Activated naive CD8-positive, alpha-beta T cell treated with anti-CD3 and anti-CD28 coated beads, Interleukin-2, amount 50 U/mL, for 24 hours (primary cell): ENCODE results near the gene ENOX1.

ENCODE experiments used
- ATAC-seq: fragments of 150-1000 bp; cut with Tn5 transposase; one replicate; pipeline ENCODE4 v1.10.0; 2021
- DNase-seq: peaks from one replicate; pipeline ENCODE4 v3.0.0; 2021
- H3K27ac Mint-ChIP-seq: one replicate; pipeline ENCODE4 v1.8.0; 2021; ENCODE audit warnings: mild to moderate bottlenecking, mixed read lengths
- H3K27me3 Mint-ChIP-seq: one replicate; pipeline ENCODE4 v1.8.0; 2021; ENCODE audit warnings: mixed read lengths
- H3K36me3 Mint-ChIP-seq: one replicate; pipeline ENCODE4 v1.8.0; 2021; ENCODE audit warnings: low read depth, mixed read lengths
- H3K4me1 Mint-ChIP-seq: one replicate; pipeline ENCODE4 v1.8.0; 2021; ENCODE audit warnings: mixed read lengths
- H3K4me3 Mint-ChIP-seq: one replicate; pipeline ENCODE4 v1.8.0; 2021; ENCODE audit warnings: mild to moderate bottlenecking, moderate library complexity, mixed read lengths
- H3K9me3 Mint-ChIP-seq: one replicate; pipeline ENCODE4 v1.8.0; 2021; ENCODE audit warnings: mixed read lengths

Gene ENOX1

GRCh38 chr13:43744261-43745031 lies 42.3 kb downstream of the ENOX1 start:
- no peak for DNase-seq
- Mint-ChIP-seq H3K27me3 (peaks cover 11% of the 10 kb centered on the region), H3K4me3 (no peak overlapping the region), H3K9me3 (no peaks in the 10 kb centered on the region), H3K36me3 (no peaks in the 10 kb centered on the region), H3K27ac (no peak overlapping the region), H3K4me1 (no peaks in the 10 kb centered on the region)
- ATAC-seq, result no peak

- no peak for ATAC-seq
- Mint-ChIP-seq H3K36me3 (no peaks in the 10 kb centered on the region), H3K27ac (no peak overlapping the region), H3K4me3 (no peak overlapping the region), H3K4me1 (no peaks in the 10 kb centered on the region), H3K27me3 (peaks cover 11% of the 10 kb centered on the region), H3K9me3 (no peaks in the 10 kb centered on the region)
- no peak for DNase-seq
These were observed 43.9 kb downstream of the ENOX1 start for GRCh38 chr13:43742911-43743310.

GRCh38 chr13:43737392-43737923 lies 49.3 kb downstream of the ENOX1 start:
- no peaks in the 10 kb centered on the region for H3K9me3 Mint-ChIP-seq
- ATAC-seq (no peak), DNase-seq (no peak)
- H3K4me3 Mint-ChIP-seq, result no peak overlapping the region
- no peaks in the 10 kb centered on the region for H3K4me1 Mint-ChIP-seq
- peaks cover 3% of the 10 kb centered on the region for H3K27me3 Mint-ChIP-seq
- H3K27ac Mint-ChIP-seq, result no peak overlapping the region
- H3K36me3 Mint-ChIP-seq, result no peaks in the 10 kb centered on the region

GRCh38 chr13:43732726-43733125 lies 54.0 kb downstream of the ENOX1 start:
- H3K27me3 Mint-ChIP-seq, result peaks cover 6% of the 10 kb centered on the region
- DNase-seq, result no peak
- H3K9me3 Mint-ChIP-seq, result no peaks in the 10 kb centered on the region
- H3K4me1 Mint-ChIP-seq, result no peaks in the 10 kb centered on the region
- H3K27ac Mint-ChIP-seq, result no peak overlapping the region
- no peak for ATAC-seq
- no peaks in the 10 kb centered on the region for H3K36me3 Mint-ChIP-seq
- no peak overlapping the region for H3K4me3 Mint-ChIP-seq

- H3K27me3 Mint-ChIP-seq, result peaks cover 6% of the 10 kb centered on the region
- no peak overlapping the region for H3K27ac Mint-ChIP-seq
- no peak for DNase-seq
- H3K9me3 Mint-ChIP-seq, result no peaks in the 10 kb centered on the region
- H3K36me3 Mint-ChIP-seq, result no peaks in the 10 kb centered on the region
- no peak overlapping the region for H3K4me3 Mint-ChIP-seq
- no peak for ATAC-seq
- H3K4me1 Mint-ChIP-seq, result no peaks in the 10 kb centered on the region
These were observed 55.5 kb downstream of the ENOX1 start for GRCh38 chr13:43731296-43731695.

GRCh38 chr13:43730642-43731041 lies 56.1 kb downstream of the ENOX1 start:
- peaks cover 6% of the 10 kb centered on the region for H3K27me3 Mint-ChIP-seq
- no peaks in the 10 kb centered on the region for H3K4me1 Mint-ChIP-seq
- no peak overlapping the region for H3K4me3 Mint-ChIP-seq
- DNase-seq (no peak), ATAC-seq (no peak)
- H3K9me3 Mint-ChIP-seq, result no peaks in the 10 kb centered on the region
- H3K27ac Mint-ChIP-seq, result no peak overlapping the region
- H3K36me3 Mint-ChIP-seq, result no peaks in the 10 kb centered on the region

- H3K4me3 Mint-ChIP-seq, result no peak overlapping the region
- ATAC-seq, result no peak
- no peaks in the 10 kb centered on the region for H3K4me1 Mint-ChIP-seq
- H3K36me3 Mint-ChIP-seq, result no peaks in the 10 kb centered on the region
- H3K9me3 Mint-ChIP-seq, result no peaks in the 10 kb centered on the region
- no peak overlapping the region for H3K27ac Mint-ChIP-seq
- no peak for DNase-seq
- peaks cover 6% of the 10 kb centered on the region for H3K27me3 Mint-ChIP-seq
These were observed 58.4 kb downstream of the ENOX1 start for GRCh38 chr13:43728421-43728820.

GRCh38 chr13:43727856-43728255 lies 58.9 kb downstream of the ENOX1 start:
- Mint-ChIP-seq H3K27ac (no peak overlapping the region), H3K4me3 (no peak overlapping the region)

GRCh38 chr13:43725460-43725859 lies 61.3 kb downstream of the ENOX1 start:
- Mint-ChIP-seq H3K4me3 (no peak overlapping the region), H3K9me3 (no peaks in the 10 kb centered on the region), H3K36me3 (no peaks in the 10 kb centered on the region), H3K27me3 (peaks cover 5% of the 10 kb centered on the region), H3K4me1 (no peaks in the 10 kb centered on the region), H3K27ac (no peak overlapping the region)
- ATAC-seq (no peak), DNase-seq (no peak)

More at GRCh38 chr13:43727856-43728255, 58.9 kb downstream of the ENOX1 start:
- Mint-ChIP-seq H3K4me1 (no peaks in the 10 kb centered on the region), H3K36me3 (no peaks in the 10 kb centered on the region), H3K9me3 (no peaks in the 10 kb centered on the region), H3K27me3 (peaks cover 6% of the 10 kb centered on the region)
- DNase-seq, result no peak
- ATAC-seq, result no peak

GRCh38 chr13:43720780-43721397 lies 65.9 kb downstream of the ENOX1 start:
- Mint-ChIP-seq H3K27me3 (peaks cover 5% of the 10 kb centered on the region), H3K9me3 (peaks cover 3% of the 10 kb centered on the region), H3K4me3 (no peak overlapping the region), H3K27ac (no peak overlapping the region), H3K4me1 (no peaks in the 10 kb centered on the region), H3K36me3 (no peaks in the 10 kb centered on the region)
- DNase-seq (no peak), ATAC-seq (no peak)

- Mint-ChIP-seq H3K27me3 (peaks cover 10% of the 10 kb centered on the region), H3K4me3 (no peak overlapping the region), H3K4me1 (peaks cover 3% of the 10 kb centered on the region), H3K27ac (no peak overlapping the region), H3K9me3 (no peaks in the 10 kb centered on the region), H3K36me3 (no peaks in the 10 kb centered on the region)
- DNase-seq, result no peak
- no peak for ATAC-seq
These were observed 88.0 kb downstream of the ENOX1 start for GRCh38 chr13:43698758-43699157.

- H3K27ac Mint-ChIP-seq, result peak overlapping the region; percentile 73
- no peak for DNase-seq
- peaks cover 3% of the 10 kb centered on the region for H3K4me1 Mint-ChIP-seq
- no peak overlapping the region for H3K4me3 Mint-ChIP-seq
- H3K9me3 Mint-ChIP-seq, result no peaks in the 10 kb centered on the region
- no peaks in the 10 kb centered on the region for H3K36me3 Mint-ChIP-seq
- peak; percentile 24 for ATAC-seq
- H3K27me3 Mint-ChIP-seq, result peaks cover 14% of the 10 kb centered on the region
These were observed 88.8 kb downstream of the ENOX1 start for GRCh38 chr13:43698009-43698408.

GRCh38 chr13:43697323-43697722 lies 89.4 kb downstream of the ENOX1 start:
- no peak for ATAC-seq
- H3K4me3 Mint-ChIP-seq, result no peak overlapping the region

GRCh38 chr13:43694146-43694664 lies 92.6 kb downstream of the ENOX1 start:
- no peak overlapping the region for H3K4me3 Mint-ChIP-seq
- H3K9me3 Mint-ChIP-seq, result no peaks in the 10 kb centered on the region
- peaks cover 18% of the 10 kb centered on the region for H3K27me3 Mint-ChIP-seq
- DNase-seq (no peak), ATAC-seq (no peak)
- peaks cover 3% of the 10 kb centered on the region for H3K4me1 Mint-ChIP-seq
- H3K36me3 Mint-ChIP-seq, result no peaks in the 10 kb centered on the region
- peak overlapping the region; percentile 50 for H3K27ac Mint-ChIP-seq

More at GRCh38 chr13:43697323-43697722, 89.4 kb downstream of the ENOX1 start:
- Mint-ChIP-seq H3K27ac (no peak overlapping the region), H3K36me3 (no peaks in the 10 kb centered on the region), H3K9me3 (no peaks in the 10 kb centered on the region), H3K4me1 (peaks cover 3% of the 10 kb centered on the region), H3K27me3 (peaks cover 14% of the 10 kb centered on the region)
- no peak for DNase-seq

GRCh38 chr13:43693639-43694038 lies 93.1 kb downstream of the ENOX1 start:
- DNase-seq (no peak), ATAC-seq (no peak)
- Mint-ChIP-seq H3K4me1 (peaks cover 3% of the 10 kb centered on the region), H3K9me3 (no peaks in the 10 kb centered on the region), H3K4me3 (no peak overlapping the region), H3K27ac (no peak overlapping the region), H3K27me3 (peaks cover 18% of the 10 kb centered on the region), H3K36me3 (no peaks in the 10 kb centered on the region)
